HEK293T (cell line): ENCODE data around the gene RCSD1.

Experiments used
- CTCF ChIA-PET: fragments of 350-600 bp; formaldehyde crosslinking; extraction: SDS; loops from one replicate; lab custom pipeline; 2021; ENCODE audit warnings: antibody characterized with exemption, inconsistent platforms; lab: Yijun Ruan, JAX
- POLR2A ChIA-PET: fragments of 350-600 bp; formaldehyde crosslinking; extraction: SDS; loops from one replicate; lab custom pipeline; 2020; ENCODE audit warnings: antibody characterized with exemption, inconsistent platforms; lab: Yijun Ruan, JAX
- DNase-seq: peaks from one replicate; pipeline ENCODE4 v3.0.0; 2012; ENCODE audit warnings: mixed read lengths; ENCODE audit errors: extremely low spot score
- ARNT ChIP-seq: fragments of 450-650 bp; IDR thresholded peaks from 2 replicates; pipeline ENCODE4 v1.6.1; 2017; ENCODE audit warnings: mild to moderate bottlenecking
- BHLHE40 ChIP-seq: fragments of 450-650 bp; IDR thresholded peaks from 2 replicates; pipeline ENCODE4 v1.6.1; 2016; ENCODE audit warnings: mild to moderate bottlenecking, moderate library complexity, borderline replicate concordance
- CTBP1 ChIP-seq: fragments of 450-650 bp; IDR thresholded peaks from 2 replicates; pipeline ENCODE4 v1.6.1; 2016; ENCODE audit warnings: borderline replicate concordance
- ELF4 ChIP-seq: fragments of 450-650 bp; IDR thresholded peaks from 2 replicates; pipeline ENCODE4 v1.6.1; 2017; ENCODE audit warnings: antibody characterized with exemption
- FOXA1 ChIP-seq: fragments of 450-650 bp; IDR thresholded peaks from 2 replicates; pipeline ENCODE4 v1.6.1; 2016; ENCODE audit warnings: mild to moderate bottlenecking
- FOXK2 ChIP-seq: fragments of 450-650 bp; IDR thresholded peaks from 2 replicates; pipeline ENCODE4 v1.6.1; 2016; ENCODE audit warnings: mild to moderate bottlenecking
- FOXM1 ChIP-seq: fragments of 450-650 bp; IDR thresholded peaks from 2 replicates; pipeline ENCODE4 v1.6.1; 2017; ENCODE audit warnings: mild to moderate bottlenecking, borderline replicate concordance
- HDGF ChIP-seq: fragments of 450-650 bp; IDR thresholded peaks from 2 replicates; pipeline ENCODE4 v1.6.1; 2017; ENCODE audit warnings: antibody characterized with exemption, borderline replicate concordance
- L3MBTL2 ChIP-seq: fragments of 450-650 bp; conservative IDR thresholded peaks from 2 replicates; pipeline ENCODE4 v1.6.1; 2016; ENCODE audit warnings: mild to moderate bottlenecking
- LEF1 ChIP-seq: fragments of 450-650 bp; IDR thresholded peaks from 2 replicates; pipeline ENCODE4 v1.6.1; 2017; ENCODE audit warnings: mild to moderate bottlenecking, borderline replicate concordance
- NFRKB ChIP-seq: fragments of 450-650 bp; IDR thresholded peaks from 2 replicates; pipeline ENCODE4 v1.6.1; 2016; ENCODE audit warnings: mild to moderate bottlenecking, moderate library complexity
- PKNOX1 ChIP-seq: fragments of 450-650 bp; IDR thresholded peaks from 2 replicates; pipeline ENCODE4 v1.6.1; 2016
- SP1 ChIP-seq: fragments of 450-650 bp; IDR thresholded peaks from 2 replicates; pipeline ENCODE4 v1.6.1; 2017
- SUZ12 ChIP-seq: fragments of 450-650 bp; IDR thresholded peaks from 2 replicates; pipeline ENCODE4 v1.6.1; 2016; ENCODE audit warnings: mild to moderate bottlenecking
- TARDBP ChIP-seq: fragments of 450-650 bp; IDR thresholded peaks from 2 replicates; pipeline ENCODE4 v1.6.1; 2016
- ZNF384 ChIP-seq: fragments of 450-650 bp; IDR thresholded peaks from 2 replicates; pipeline ENCODE4 v1.6.1; 2016

The RCSD1 gene, protein sequence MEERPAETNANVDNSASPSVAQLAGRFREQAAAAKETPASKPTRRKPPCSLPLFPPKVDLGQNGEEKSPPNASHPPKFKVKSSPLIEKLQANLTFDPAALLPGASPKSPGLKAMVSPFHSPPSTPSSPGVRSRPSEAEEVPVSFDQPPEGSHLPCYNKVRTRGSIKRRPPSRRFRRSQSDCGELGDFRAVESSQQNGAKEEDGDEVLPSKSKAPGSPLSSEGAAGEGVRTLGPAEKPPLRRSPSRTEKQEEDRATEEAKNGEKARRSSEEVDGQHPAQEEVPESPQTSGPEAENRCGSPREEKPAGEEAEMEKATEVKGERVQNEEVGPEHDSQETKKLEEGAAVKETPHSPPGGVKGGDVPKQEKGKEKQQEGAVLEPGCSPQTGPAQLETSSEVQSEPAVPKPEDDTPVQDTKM

GRCh38 chr1:167629681-167630567 is at the start of gene RCSD1:
Gene RCSD1, plus strand, starts transcription at chr1:167630232. Its CDS starts 192 bp downstream, at chr1:167630424.
- TF ChIP-seq NFRKB: no peak
- no peak for TF ChIP-seq BHLHE40
- TF ChIP-seq PKNOX1: no peak
- no peak for TF ChIP-seq ELF4
- TF ChIP-seq SP1: no peak
- TF ChIP-seq L3MBTL2: no peak
- TF ChIP-seq ARNT: no peak
- no peak for TF ChIP-seq FOXA1
- TF ChIP-seq HDGF: no peak
- TF ChIP-seq ZNF384: no peak
- no peak for DNase-seq
- POLR2A ChIA-PET: no interaction called here
- CTCF ChIA-PET: no interaction called here

DNA sequence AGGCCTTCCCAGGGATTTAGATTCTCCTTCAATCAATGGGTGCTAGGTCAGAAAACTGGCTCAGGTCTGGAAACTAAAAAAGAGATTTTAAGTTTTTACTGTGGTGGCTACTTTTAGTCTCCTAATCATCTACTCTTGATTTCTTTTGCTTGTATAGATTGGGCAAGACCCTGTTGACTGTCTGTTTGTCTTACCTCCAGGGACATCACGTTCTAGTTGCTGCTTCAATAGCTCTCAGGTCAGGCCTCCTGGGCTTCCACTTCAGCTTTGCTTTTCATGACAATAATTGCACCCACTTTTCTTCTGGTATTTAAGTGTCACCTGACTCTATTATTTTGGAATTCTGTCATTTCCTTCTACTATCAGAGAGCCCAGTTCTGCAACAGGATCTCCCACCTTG is 48.0 kb upstream of the RCSD1 start:
- ChIA-PET CTCF (no interaction called here), POLR2A (no interaction called here)
- DNase-seq: no peak
- TF ChIP-seq FOXA1 (no peak), L3MBTL2 (no peak), TARDBP (no peak), PKNOX1 (no peak), CTBP1 (no peak), ARNT (no peak), SP1 (no peak), LEF1 (no peak), BHLHE40 (no peak), FOXM1 (no peak)

DNA sequence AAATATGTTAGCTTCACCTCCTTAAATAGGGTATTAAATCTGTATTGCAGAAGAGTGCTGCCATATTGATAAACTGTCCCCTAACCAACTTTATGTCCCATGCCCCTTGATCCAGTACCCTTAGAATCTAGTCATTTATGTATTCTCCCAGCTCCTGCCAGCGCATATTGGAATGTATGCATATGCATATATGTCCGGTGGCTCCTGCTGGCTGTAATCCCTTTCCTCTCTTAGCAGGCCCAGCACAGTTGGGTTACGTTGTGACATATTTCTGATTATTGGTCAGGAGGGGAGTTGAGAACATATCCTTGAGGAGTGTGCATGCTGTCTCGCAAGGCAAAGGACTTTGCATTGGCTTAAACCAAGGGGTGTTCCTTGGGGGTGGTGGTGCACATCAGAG is 47.3 kb upstream of the RCSD1 start:
- POLR2A ChIA-PET: no interaction called here
- CTCF ChIA-PET: no interaction called here
- TF ChIP-seq NFRKB: no peak
- no peak for TF ChIP-seq HDGF
- no peak for TF ChIP-seq ARNT
- no peak for TF ChIP-seq FOXA1
- DNase-seq: no peak

- TF ChIP-seq ARNT (no peak), ELF4 (no peak), FOXM1 (no peak), BHLHE40 (no peak), PKNOX1 (no peak), ZNF384 (no peak), SUZ12 (no peak), L3MBTL2 (no peak), HDGF (no peak), TARDBP (no peak), LEF1 (no peak), NFRKB (no peak), FOXK2 (no peak), FOXA1 (no peak)
- ChIA-PET POLR2A (no interaction called here), CTCF (no interaction called here)
- no peak for DNase-seq
Observed at GRCh38 chr1:167584581-167584980, 45.5 kb upstream of the RCSD1 start.

DNA sequence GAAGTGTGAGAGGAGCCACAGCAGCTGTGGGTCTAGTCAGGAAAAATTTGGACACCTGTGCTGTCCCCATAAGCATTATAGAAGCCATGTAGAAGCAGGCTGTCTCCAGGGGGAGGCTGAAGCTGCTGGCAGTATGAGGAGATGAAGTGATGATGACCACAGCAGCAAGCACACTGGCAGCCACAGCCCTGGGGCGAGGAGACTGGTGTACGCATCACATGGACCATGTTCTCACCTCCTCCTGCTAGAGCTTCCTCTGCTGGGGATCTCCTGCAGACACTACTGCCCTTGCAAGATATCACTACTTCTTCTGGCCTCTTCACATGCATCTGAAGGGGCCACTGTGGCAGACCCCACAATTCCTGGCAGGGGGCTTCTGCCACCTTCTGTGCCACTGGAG is 42.7 kb upstream of the RCSD1 start:
- POLR2A ChIA-PET: interaction anchor here (1.3 kb wide), 1 partner anchor 13 kb away, joined by 3 read pairs; no protein-coding TSS in a partner anchor
- CTCF ChIA-PET: interaction anchor here (1.1 kb wide), 1 partner anchor 100 kb away, joined by 3 read pairs; no protein-coding TSS in a partner anchor
- no peak for TF ChIP-seq ZNF384
- no peak for TF ChIP-seq HDGF
- no peak for TF ChIP-seq L3MBTL2
- no peak for TF ChIP-seq FOXK2
- no peak for TF ChIP-seq FOXA1
- TF ChIP-seq ELF4: no peak
- TF ChIP-seq SP1: no peak
- TF ChIP-seq SUZ12: no peak
- TF ChIP-seq CTBP1: no peak
- TF ChIP-seq PKNOX1: no peak
- no peak for TF ChIP-seq NFRKB
- TF ChIP-seq TARDBP: no peak
- TF ChIP-seq BHLHE40: no peak
- TF ChIP-seq FOXM1: no peak
- TF ChIP-seq LEF1: no peak
- TF ChIP-seq ARNT: no peak
- no peak for DNase-seq
